Transverse colon (tissue), 3 donors: ENCODE measurements around the gene TMEM131L.

ENCODE experiments used
- POLR2A ChIP-seq: fragments of 450-650 bp; IDR thresholded peaks from one replicate; pipeline ENCODE4 v1.6.1; 2016; ENCODE audit warnings: antibody characterized with exemption, mild to moderate bottlenecking, moderate library complexity
- TF ChIP-seq, protein P1 (sequence below), 5 experiments: fragments of 200-600 bp in 3 of 5; fragments of 450-650 bp in 2 of 5; sonication (generic) in 3 of 5; IDR thresholded peaks; 1 replicate in 2 of 5; 2 replicates in 3 of 5; pipeline ENCODE4 v1.5.1; 2016 to 2017; ENCODE audit warnings: antibody characterized with exemption in 5 of 5, inconsistent platforms in 3 of 5, mild to moderate bottlenecking in 2 of 5, moderate library complexity in 1 of 5

DNA sequence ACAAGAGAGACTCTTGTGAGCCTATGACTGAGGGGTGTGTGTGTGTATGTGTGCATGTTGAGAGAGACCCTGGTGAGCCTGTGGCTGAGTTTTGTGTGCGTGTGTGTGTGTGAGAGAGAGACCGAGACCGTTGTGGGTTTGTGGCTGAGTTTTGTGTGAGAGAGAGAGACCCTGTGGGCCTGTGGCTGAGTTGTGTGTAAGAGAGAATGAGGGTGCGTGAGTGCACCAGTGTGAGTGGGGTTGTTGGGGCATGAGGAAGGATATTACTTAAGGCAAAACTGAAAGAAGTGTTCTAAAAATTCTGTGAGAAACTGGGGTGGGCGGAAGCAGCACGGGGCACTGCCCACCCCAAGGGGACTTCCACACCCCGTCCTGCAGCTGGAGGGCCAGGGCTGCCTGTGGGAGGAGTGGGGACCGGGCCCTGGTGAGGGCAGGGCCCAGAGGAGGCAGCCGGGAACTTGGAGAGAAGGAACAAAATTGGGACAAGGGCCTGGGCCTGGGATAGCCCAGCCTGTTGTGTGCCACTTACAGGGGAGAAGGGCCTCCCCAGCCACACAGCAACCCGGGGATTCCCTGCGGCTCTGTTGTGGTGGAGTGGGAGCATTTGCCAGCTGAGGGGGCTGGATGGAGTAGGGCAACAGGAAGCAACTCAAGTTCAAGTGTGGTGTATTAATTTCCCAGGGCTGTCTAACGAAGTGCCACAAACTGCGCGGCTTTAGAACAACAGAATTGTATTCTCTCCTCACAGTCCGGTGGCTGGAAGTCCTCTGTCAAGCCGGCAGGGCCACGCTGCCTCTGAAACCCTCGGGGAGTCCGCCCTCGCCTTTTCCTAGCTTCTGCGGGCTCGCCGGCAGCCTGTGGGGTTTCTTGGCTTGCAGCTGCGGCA, 22.1 kb downstream of the TMEM131L start:
- TF ChIP-seq, protein P1, sequence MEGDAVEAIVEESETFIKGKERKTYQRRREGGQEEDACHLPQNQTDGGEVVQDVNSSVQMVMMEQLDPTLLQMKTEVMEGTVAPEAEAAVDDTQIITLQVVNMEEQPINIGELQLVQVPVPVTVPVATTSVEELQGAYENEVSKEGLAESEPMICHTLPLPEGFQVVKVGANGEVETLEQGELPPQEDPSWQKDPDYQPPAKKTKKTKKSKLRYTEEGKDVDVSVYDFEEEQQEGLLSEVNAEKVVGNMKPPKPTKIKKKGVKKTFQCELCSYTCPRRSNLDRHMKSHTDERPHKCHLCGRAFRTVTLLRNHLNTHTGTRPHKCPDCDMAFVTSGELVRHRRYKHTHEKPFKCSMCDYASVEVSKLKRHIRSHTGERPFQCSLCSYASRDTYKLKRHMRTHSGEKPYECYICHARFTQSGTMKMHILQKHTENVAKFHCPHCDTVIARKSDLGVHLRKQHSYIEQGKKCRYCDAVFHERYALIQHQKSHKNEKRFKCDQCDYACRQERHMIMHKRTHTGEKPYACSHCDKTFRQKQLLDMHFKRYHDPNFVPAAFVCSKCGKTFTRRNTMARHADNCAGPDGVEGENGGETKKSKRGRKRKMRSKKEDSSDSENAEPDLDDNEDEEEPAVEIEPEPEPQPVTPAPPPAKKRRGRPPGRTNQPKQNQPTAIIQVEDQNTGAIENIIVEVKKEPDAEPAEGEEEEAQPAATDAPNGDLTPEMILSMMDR (IDR thresholded peaks at IDR 0.05) = no peak
- no peak for TF ChIP-seq POLR2A
